Measurements from ENCODE around the gene RNF11. TPM values are rescaled to one million over a fixed set of nuclear protein-coding genes. Genes with fewer than 3 reads are reported as not detected.
"Not testable (repeated sequence)": the region's sequence is repeated elsewhere in the genome, so short reads cannot be mapped to it uniquely, and the experiment has no call there.

The RNF11 gene
- total RNA-seq, 4 donors from 2014 or later = 73.4 to 92.6 (median 78.2) TPM

DNA sequence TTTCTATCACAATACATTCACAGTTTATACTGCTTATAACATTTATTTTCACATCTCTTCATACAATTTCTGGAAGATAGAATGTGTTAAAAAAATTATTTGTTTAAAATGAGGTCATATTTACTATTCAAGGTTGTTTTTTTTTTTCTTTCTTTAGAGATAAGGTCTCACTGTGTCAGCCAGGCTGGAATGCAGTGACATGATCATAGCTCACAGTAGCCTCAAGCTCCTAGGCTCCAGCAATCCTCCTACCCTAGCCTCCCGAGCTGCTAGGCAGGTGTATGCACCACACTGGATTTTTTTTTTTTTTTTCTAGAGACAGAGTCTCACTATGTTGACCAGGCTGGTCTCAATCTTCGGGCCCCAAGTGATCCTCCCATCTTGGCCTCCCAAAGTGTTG lies 19.0 kb upstream of the RNF11 start:
- TF ChIP-seq, protein P1, sequence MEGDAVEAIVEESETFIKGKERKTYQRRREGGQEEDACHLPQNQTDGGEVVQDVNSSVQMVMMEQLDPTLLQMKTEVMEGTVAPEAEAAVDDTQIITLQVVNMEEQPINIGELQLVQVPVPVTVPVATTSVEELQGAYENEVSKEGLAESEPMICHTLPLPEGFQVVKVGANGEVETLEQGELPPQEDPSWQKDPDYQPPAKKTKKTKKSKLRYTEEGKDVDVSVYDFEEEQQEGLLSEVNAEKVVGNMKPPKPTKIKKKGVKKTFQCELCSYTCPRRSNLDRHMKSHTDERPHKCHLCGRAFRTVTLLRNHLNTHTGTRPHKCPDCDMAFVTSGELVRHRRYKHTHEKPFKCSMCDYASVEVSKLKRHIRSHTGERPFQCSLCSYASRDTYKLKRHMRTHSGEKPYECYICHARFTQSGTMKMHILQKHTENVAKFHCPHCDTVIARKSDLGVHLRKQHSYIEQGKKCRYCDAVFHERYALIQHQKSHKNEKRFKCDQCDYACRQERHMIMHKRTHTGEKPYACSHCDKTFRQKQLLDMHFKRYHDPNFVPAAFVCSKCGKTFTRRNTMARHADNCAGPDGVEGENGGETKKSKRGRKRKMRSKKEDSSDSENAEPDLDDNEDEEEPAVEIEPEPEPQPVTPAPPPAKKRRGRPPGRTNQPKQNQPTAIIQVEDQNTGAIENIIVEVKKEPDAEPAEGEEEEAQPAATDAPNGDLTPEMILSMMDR (IDR thresholded peaks at IDR 0.05) = no peak
- ATAC-seq (ENCODE audit: low FRiP score) (no peak), DNase-seq (ENCODE audit: low spot score) (no peak)

- TF ChIP-seq, protein P1 (IDR thresholded peaks at IDR 0.05) = no peak
- DNase-seq (ENCODE audit: low spot score) (no peak), ATAC-seq (ENCODE audit: low FRiP score) (no peak)
These were observed 17.5 kb upstream of the RNF11 start for GRCh38 chr1:51218570-51218969.

GRCh38 chr1:51219022-51219421 lies 17.1 kb upstream of the RNF11 start:
- no peak for ATAC-seq (ENCODE audit: low FRiP score)
- TF ChIP-seq, protein P1 (IDR thresholded peaks at IDR 0.05) = no peak
- DNase-seq (ENCODE audit: low spot score) = no peak

DNA sequence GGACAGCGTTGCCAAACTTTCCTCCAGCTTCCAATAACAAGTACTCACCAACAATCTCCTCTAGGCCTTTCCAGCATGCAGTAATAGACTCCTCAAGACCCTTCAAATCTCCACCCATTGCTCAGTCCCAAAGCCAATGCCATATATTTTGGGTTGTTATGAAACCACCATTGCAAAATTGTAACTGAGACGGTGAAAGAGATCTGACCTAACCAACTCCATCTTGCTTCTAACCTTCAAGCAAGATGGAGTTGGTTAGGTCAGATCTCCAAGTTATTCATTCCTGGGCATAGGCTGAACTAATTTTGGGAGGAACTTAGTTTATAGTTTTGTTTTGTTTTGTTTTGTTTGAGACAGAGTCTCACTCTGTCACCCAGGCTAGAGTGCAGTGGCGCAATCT lies 14.5 kb upstream of the RNF11 start:
- ATAC-seq (ENCODE audit: low FRiP score); DNase-seq (ENCODE audit: low spot score): not testable (repeated sequence)

GRCh38 chr1:51222136-51222787 lies 13.8 kb upstream of the RNF11 start:
- ATAC-seq (ENCODE audit: low FRiP score) (no peak), DNase-seq (ENCODE audit: low spot score) (no peak)

GRCh38 chr1:51222809-51223208 lies 13.3 kb upstream of the RNF11 start:
- TF ChIP-seq, protein P1 (IDR thresholded peaks at IDR 0.05) = no peak
- no peak for ATAC-seq (ENCODE audit: low FRiP score)
- no peak for DNase-seq (ENCODE audit: low spot score)

More at GRCh38 chr1:51222136-51222787, 13.8 kb upstream of the RNF11 start:
- TF ChIP-seq, protein P1 (IDR thresholded peaks at IDR 0.05) = no peak

GRCh38 chr1:51224255-51224654 lies 11.8 kb upstream of the RNF11 start:
- TF ChIP-seq, protein P1 (IDR thresholded peaks at IDR 0.05) = no peak
- ATAC-seq (ENCODE audit: low FRiP score) (no peak), DNase-seq (ENCODE audit: low spot score) (no peak)

DNA sequence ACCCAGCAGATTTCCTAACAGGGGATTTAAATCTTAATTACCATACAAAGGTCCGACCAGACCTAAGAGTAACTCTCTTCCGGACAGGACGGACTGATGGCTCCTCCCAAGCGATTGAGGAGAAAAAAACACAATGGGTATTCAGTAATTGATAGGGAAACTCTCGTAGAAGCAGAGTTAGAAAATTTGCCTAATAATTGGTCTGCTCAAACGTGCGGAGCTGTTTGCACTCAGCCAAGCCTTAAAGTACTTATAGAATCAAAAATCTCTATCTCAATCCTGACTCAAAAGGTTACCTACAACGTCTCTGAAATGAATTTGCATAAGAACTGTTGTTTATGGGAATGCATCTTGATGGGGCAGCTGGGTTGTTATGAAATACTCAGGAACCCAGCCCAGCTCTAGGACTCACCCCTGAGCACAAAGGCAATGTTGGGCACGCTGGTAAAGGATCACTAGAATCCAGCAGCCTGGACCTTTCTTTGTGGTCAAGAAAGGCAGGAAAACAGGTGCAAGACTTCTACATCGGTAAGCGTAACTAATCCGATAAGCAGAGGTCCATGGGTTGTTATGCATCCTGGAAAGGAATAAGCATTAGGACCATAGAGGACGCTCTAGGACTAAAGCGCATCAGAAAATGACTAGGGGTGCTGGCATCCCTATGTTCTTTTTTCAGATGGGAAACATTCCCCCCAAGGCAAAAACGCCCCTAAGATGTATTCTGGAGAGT lies 8.7 kb upstream of the RNF11 start:
- not testable (repeated sequence) for DNase-seq (ENCODE audit: low spot score); ATAC-seq (ENCODE audit: low FRiP score)

DNA sequence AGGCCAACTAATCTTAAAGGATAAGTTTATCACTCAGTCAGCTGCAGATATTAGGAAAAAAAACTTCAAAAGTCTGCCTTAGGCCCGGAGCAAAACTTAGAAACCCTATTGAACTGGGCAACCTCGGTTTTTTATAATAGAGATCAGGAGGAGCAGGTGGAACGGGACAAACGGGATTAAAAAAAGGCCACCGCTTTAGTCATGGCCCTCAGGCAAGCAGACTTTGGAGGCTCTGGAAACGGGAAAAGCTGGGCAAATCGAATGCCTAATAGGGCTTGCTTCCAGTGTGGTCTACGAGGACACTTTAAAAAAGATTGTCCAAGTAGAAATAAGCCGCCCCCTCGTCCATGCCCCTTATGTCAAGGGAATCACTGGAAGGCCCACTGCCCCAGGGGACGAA lies 7.6 kb upstream of the RNF11 start:
- DNase-seq (ENCODE audit: low spot score); ATAC-seq (ENCODE audit: low FRiP score): not testable (repeated sequence)
